Keratinocyte (primary cell): ENCODE data around the gene C1QC.

ENCODE experiments used
- CTCF ChIP-seq, 3 experiments: IDR thresholded peaks in 1 of 3; conservative IDR thresholded peaks in 1 of 3; optimal IDR thresholded peaks in 1 of 3; 2 replicates in 2 of 3; 3 replicates in 1 of 3; pipeline versions ENCODE3 to v1.5.1; 2011; ENCODE audit warnings: low read length in 3 of 3, mild to moderate bottlenecking in 3 of 3, moderate library complexity in 2 of 3, control low read depth in 1 of 3, inconsistent platforms in 1 of 3; ENCODE audit not compliant: insufficient read depth in 2 of 3; ENCODE audit errors: extremely low read depth in 1 of 3
- EZH2 ChIP-seq: IDR thresholded peaks from one replicate; pipeline ENCODE4 v1.6.1; 2012; ENCODE audit warnings: inconsistent platforms, mild to moderate bottlenecking, low read length, moderate library complexity

GRCh38 chr1:22602060-22602740, 41.2 kb upstream of the C1QC start:
- TF ChIP-seq CTCF (optimal IDR thresholded peaks at IDR 0.05 in 1 of 3, IDR thresholded peaks at IDR 0.05 in 1 of 3, conservative IDR thresholded peaks at IDR 0.05 in 1 of 3; ENCODE audit: extremely low read depth in 1 of 3, insufficient read depth in 2 of 3, low read length in 3 of 3) (no peak), EZH2 (no peak)
